Activated CD4-positive, CD25-positive, alpha-beta regulatory T cell treated with anti-CD3 and anti-CD28 coated beads, Interleukin-2, amount 50 U/mL, for 24 hours (primary cell): Measurements from ENCODE around the gene EFHC2.

ENCODE experiments used
- ATAC-seq, 2 donors: fragments of 150-1000 bp; cut with Tn5 transposase; one replicate each; pipeline ENCODE4 v1.10.0; 2021; ENCODE audit warnings: mild to moderate bottlenecking in 1 of 2, moderate library complexity in 1 of 2

EFHC2 gene

DNA sequence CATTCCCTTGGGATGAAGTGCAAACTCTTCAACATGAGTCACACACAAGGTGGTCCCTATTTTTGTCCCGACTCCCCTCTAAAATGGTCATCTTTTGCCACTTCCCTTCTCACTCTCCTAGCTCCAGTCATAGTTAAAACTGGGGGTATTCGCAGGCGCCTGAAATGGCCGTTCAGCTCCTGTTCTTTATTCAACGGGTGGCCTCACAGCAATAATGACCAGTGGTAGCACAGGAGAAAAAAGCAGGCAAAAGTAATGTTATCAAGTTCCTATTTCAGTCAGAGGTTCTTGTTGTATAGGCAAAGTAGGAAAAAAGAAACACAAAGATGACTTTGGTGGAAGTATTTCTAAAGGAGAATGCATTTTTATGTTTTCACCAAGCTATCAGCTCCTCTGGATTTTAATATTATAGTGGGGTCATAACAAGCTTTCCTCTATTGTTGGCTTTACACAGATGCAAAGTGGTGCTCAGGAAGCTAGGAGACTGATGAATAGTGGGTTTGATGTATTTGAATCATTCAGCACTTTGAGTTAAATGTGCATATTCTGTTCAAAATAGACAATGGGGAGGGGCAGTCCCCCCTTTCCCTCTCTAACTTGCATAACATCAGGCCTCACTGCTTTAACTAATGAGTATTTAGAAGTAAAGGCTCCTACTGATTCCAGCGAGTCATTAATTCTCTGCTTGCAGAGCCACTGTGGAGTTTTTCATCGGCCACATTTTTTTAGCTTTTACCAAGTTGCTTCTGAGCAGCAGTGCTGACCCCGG lies 199.1 kb downstream of the EFHC2 start:
- ATAC-seq, result no peak

DNA sequence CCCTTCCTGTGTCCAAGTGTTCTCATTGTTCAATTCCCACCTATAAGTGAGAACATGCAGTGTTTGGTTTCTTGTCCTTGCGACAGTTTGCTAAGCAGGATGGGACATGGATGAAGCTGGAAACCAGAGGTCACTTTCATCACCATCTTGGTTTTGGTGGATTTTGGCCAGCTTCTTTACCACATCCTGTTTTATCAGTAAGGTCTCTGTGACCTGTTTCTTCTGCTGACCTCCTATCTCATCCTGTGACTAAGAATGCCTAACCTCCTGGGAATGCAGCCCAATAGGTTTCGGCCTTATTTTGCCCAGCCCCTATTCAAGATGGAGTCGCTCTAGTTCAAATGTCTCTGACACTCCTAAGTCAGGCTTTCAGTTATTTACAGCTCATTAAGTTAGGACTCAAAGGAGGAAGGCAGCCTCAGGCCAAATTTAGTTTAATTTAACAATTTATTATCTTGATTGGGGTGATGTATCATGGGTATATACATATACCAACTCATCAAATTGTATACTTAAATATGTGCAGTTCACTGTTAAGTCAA lies 200.3 kb downstream of the EFHC2 start:
- no peak for ATAC-seq

DNA sequence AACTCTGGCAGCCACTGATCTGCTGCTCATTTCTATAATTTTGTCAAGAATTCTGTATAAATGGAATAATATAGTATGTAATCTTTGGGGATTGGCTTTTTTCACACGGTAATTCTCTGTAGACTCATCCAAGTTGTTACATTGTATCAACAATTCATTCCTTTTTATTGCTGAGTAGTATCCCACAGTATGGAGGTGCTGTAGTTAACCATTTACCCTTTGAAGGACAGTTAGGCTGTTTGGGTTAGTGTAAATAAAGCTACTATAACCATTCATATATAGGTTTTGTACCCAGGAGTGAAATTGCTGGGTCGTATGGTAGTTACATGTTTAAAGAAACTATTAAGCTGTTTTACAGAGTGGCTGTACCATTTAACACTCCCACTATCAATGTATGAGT lies 213.3 kb downstream of the EFHC2 start:
- ATAC-seq, result no peak

DNA sequence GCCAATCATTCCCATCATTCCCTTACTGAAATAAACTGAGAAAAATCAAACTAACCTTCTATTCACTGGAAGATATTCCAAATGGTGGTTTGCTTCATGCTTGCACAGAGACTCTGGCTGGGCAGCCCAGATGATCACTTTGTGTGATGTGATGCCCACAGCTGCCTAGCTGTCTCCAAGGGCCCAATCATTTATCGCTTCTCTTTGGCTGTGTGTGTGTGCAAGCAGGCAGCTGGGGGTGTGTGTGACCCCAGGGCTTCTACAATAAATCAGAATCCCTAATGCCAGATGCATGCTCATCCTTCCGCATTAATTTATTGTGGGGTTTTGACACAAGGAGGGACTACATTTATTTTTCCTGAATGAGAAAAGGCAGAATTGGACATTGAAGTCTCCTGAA lies 230.1 kb downstream of the EFHC2 start:
- ATAC-seq, result no peak

DNA sequence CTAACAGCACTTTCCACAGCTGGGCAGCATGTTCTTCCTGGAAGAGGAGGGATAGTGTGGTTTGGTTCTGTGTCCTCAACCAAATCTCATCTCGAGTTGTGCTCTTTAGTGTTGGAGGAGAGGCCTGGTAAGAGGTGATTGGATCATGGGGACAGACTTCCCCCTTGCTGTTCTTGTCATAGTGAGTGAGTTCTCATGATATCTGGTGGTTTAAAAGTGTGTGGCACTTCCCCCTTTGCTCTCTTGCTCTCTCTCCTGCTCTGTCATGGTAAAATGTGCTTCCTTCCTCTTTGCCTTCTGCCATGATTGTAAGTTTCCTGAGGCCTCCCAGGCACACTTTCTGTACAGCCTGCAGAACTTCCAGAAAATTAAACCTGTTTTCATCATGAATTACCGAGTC lies 236.6 kb downstream of the EFHC2 start:
- ATAC-seq, result no peak

DNA sequence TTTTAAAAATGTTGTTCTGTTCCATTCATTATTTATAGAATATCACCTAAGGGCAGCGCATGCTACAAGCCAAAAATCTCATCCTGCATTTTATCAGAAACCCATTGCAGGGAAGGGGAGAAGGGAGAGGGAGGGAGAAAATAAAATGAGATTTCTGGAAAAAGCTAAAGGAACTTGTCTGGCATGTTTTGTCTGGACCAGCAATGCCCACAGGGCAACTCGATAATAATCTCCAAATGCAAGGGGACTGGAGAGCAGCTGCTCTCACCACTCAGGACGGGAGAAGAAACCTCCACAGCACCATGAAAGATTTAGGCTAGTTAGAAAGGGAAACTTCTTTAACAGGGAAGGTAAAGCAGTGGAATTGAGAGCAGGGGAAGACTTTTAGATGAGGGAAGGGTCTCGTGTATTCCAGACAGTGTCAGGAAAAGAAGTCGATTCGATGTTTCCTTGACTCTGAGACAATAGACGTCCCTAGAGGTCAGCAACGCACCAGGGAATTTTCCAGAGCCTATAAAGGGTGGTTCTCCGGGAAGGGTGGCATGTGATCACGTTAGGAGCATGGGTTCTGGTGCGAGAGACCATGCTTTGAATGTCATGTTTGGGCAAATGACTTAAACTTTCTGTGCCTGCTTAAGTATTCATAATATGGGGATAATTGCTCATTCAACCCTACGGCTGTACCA lies 238.1 kb downstream of the EFHC2 start:
- ATAC-seq, result no peak

DNA sequence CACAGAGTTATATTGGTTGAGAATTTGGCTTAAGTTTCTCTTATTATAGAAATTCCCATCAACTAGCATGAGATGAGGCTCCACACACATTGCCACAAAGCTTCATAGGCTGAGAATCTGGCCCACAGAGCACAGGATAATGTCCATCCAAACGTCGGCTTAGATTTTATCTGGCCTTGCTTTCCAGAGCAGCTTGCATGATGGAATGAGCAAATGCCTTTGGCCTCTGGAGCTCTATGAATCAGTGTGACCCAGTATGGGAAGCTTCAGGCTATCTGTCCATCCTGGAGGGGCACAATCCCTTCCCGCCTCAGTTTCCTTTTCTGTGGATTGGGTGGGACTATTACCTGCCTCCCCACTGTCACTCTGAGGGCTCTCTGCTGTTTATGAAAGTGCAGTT lies 238.8 kb downstream of the EFHC2 start:
- ATAC-seq, result no peak

DNA sequence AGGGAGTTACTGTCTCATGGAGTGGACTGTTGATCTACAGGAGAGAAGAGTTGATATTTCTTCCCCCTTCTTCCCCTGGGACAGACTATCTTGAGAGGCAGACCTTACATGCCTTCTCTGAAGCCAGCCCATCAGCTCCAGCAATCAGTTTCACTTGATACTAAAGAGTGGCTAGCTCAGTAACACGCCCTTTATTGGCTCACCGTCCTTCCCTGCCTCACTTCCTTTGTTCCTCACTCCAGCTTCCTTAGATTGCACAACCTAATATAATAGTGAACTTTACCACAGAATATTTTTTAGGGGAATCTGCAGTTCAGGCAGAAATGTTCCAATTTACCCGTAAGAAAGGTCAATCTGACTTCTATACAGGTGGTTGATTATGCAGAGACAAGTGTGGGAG lies 242.2 kb downstream of the EFHC2 start:
- no peak for ATAC-seq

DNA sequence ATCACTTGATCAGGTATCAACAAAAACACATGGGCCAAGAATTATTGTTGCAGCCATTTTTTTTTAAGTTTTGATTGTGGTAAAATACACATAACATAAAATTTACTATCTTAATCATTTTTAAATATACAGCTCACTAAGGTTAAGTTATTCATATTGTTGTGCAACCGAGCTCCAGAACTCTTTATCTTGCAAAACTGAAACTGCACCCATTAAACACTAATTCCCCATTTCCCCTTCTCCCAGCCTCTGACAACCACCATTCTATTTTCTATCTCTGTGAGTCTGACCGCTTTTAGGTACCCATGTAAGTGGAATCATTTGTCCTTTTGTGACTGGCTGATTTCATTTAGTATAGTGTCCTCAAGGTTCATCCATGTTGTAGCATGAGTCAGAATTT lies 244.1 kb downstream of the EFHC2 start:
- ATAC-seq, result no peak
